ENCODE measurements around the gene FAM221B. TPM values are rescaled to one million over a fixed set of nuclear protein-coding genes. Genes with fewer than 3 reads are reported as not detected.

FAM221B gene
- total RNA-seq, 4 donors from 2014 or later = 0.14 TPM; not detected in 3

DNA sequence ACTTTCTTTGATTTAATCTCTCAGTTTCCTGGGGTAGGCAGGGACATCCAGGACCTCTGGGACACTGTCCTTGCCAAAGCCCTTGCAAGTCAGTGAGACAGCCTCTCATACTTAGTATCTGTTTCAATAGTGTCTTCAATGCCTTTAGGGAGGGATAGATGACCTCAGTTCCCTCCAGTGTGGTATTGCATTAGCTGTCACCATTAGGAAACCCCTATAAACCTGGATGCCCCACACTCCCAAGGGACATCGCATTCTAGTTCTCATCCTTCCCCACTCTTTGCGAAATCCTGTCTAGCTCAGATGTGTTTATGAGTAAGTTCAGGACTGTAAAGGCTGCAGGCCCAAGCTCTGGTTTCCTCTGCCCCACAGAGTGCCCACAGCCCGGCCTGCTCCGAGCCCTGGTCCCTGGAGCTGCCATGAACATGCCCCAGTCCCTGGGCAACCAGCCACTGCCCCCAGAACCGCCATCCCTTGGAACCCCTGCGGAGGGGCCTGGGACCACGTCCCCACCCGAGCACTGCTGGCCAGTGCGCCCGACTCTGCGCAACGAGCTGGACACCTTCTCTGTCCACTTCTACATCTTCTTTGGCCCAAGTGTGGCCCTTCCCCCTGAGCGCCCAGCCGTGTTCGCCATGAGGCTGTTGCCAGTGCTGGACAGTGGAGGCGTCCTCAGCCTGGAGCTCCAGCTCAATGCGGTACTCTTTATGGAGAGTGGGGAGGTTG is 13.7 kb upstream of the FAM221B start:
- WGBS, 2 donors (ENCODE audit: low coverage in 1 of 2) = 89 to 100% methylated on average over 2 to 17 of the region's 17 CpGs
- no peak overlapping the region for H3K27ac ChIP-seq
- no peaks in the 10 kb centered on the region for H3K27me3 ChIP-seq
- no peaks in the 10 kb centered on the region for H3K36me3 ChIP-seq
- in situ Hi-C loops (cut with MboI; ENCODE audit: low pct_ligation_motif_present in 1 of 4, low pct_unique_long_range_greater_than_20kb in 1 of 4, low sequenced_read_pairs in 3 of 4) = no loop called here
- no peak overlapping the region for H3K4me3 ChIP-seq
- no peak for DNase-seq
- TF ChIP-seq POLR2A (IDR thresholded peaks at IDR 0.05) = no peak
- TF ChIP-seq, protein P1, sequence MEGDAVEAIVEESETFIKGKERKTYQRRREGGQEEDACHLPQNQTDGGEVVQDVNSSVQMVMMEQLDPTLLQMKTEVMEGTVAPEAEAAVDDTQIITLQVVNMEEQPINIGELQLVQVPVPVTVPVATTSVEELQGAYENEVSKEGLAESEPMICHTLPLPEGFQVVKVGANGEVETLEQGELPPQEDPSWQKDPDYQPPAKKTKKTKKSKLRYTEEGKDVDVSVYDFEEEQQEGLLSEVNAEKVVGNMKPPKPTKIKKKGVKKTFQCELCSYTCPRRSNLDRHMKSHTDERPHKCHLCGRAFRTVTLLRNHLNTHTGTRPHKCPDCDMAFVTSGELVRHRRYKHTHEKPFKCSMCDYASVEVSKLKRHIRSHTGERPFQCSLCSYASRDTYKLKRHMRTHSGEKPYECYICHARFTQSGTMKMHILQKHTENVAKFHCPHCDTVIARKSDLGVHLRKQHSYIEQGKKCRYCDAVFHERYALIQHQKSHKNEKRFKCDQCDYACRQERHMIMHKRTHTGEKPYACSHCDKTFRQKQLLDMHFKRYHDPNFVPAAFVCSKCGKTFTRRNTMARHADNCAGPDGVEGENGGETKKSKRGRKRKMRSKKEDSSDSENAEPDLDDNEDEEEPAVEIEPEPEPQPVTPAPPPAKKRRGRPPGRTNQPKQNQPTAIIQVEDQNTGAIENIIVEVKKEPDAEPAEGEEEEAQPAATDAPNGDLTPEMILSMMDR (IDR thresholded peaks at IDR 0.05) = no peak
- TF ChIP-seq EP300 (IDR thresholded peaks at IDR 0.05; ENCODE audit: low read depth) = no peak
- no peak for TF ChIP-seq POLR2AphosphoS5 (IDR thresholded peaks at IDR 0.05)
- no peaks in the 10 kb centered on the region for H3K9me3 ChIP-seq
- intact Hi-C loops (cut with DNase I; ENCODE audit: low total_unique reads) = no loop called here
- H3K4me1 ChIP-seq = peaks cover 11 to 25% (median 15%) of the 10 kb centered on the region in 4 donors

DNA sequence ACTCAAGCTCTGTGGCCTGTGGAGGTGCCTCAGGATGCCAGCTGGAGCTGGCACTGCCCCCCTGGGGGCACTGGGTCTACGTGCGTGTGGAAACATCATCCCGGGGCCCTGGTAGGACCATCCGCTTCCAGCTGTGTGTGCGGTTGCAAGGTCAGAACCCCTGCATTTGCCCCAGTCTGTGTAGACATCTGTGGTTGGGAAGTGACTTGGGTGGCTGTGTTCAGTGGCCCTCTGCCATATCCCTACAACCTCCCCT is 13.0 kb upstream of the FAM221B start:
- H3K4me1 ChIP-seq = peaks cover 11 to 25% (median 14%) of the 10 kb centered on the region in 4 donors
- no peaks in the 10 kb centered on the region for H3K9me3 ChIP-seq
- in situ Hi-C loops (cut with MboI; ENCODE audit: low pct_ligation_motif_present in 1 of 4, low pct_unique_long_range_greater_than_20kb in 1 of 4, low sequenced_read_pairs in 3 of 4) (no loop called here), intact Hi-C loops (cut with DNase I; ENCODE audit: low total_unique reads) (no loop called here)
- H3K36me3 ChIP-seq = no peaks in the 10 kb centered on the region
- H3K4me3 ChIP-seq = no peak overlapping the region
- H3K27ac ChIP-seq = no peak overlapping the region
- 90% methylated on average over 5 of the region's 5 CpGs; no CpG with 5 or more reads in 1 of the 2 donors for WGBS, 2 donors (ENCODE audit: low coverage in 1 of 2)
- H3K27me3 ChIP-seq = no peaks in the 10 kb centered on the region
- TF ChIP-seq, protein P1 (IDR thresholded peaks at IDR 0.05) = no peak
- no peak for TF ChIP-seq POLR2AphosphoS5 (IDR thresholded peaks at IDR 0.05)
- TF ChIP-seq POLR2A (IDR thresholded peaks at IDR 0.05) = no peak
- TF ChIP-seq EP300 (IDR thresholded peaks at IDR 0.05; ENCODE audit: low read depth) = no peak
- no peak for DNase-seq

DNA sequence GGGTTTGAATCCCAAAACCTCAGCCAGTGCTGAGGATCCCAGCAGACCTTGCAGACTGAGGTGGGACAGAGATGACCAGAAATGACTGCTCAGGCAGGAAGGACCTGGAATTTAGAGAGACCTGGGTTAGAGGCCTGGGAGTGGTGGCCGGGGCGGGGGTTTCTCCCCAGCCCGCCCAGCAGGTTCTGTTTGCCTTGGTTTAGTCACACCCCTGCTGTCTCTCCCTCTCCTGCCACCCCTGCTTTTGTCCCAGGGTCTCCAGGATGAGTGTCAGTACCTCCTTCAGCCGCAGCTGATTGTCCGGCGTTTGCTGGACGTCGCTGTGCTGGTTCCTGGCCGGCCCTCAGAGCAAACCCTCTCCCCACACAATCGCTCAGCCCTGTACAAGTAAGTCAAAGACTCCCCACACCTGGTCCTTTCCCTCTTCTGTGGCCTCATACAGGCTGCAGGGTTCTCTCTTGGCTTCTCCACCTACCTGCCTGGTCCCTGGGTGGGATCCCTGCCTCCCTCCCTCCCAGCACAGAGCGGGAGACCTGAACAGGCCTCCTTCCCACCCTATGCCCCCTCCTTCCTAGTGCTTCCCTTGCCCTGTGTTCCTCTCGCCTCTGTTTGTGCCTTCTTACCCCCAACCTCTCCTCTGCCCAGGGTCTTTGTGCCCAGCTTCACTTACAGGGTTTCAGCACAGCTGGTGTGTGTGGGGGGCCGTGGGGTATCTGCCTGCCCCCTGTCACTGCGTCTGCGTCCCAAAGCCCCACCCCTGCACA is 12.5 kb upstream of the FAM221B start:
- no peak for TF ChIP-seq EP300 (IDR thresholded peaks at IDR 0.05; ENCODE audit: low read depth)
- no peak for TF ChIP-seq POLR2AphosphoS5 (IDR thresholded peaks at IDR 0.05)
- TF ChIP-seq, protein P1 (IDR thresholded peaks at IDR 0.05) = no peak
- TF ChIP-seq POLR2A (IDR thresholded peaks at IDR 0.05) = no peak
- Histone ChIP-seq H3K27ac (no peak overlapping the region), H3K36me3 (no peaks in the 10 kb centered on the region), H3K27me3 (no peaks in the 10 kb centered on the region), H3K9me3 (no peaks in the 10 kb centered on the region), H3K4me1 (peaks cover 11 to 29% (median 15%) of the 10 kb centered on the region in 4 donors), H3K4me3 (no peak overlapping the region)
- in situ Hi-C loops (cut with MboI; ENCODE audit: low pct_ligation_motif_present in 1 of 4, low pct_unique_long_range_greater_than_20kb in 1 of 4, low sequenced_read_pairs in 3 of 4) (no loop called here), intact Hi-C loops (cut with DNase I; ENCODE audit: low total_unique reads) (no loop called here)
- 80 to 93% methylated on average over 1 to 15 of the region's 15 CpGs for WGBS, 2 donors (ENCODE audit: low coverage in 1 of 2)
- DNase-seq = no peak

DNA sequence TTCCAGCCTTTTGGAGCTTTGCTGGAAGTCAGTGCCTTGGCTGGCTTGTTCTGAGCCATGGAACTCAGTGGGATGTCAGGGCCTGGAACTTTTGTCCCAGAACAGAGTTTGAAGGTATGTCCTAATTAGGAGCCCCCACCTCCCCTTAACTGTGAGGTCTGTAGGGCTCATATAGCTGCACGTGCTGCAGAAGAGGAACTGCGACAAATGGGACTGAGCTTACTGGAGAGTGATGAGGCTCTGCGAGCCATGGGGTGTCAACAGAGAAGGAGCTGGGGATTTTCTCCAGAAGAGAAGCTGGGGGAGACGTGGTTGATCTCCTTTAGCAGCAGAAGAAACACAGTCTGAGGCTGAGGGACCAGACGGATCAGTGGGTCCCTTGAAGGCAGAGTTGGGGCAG is 11.4 kb upstream of the FAM221B start:
- Histone ChIP-seq H3K27ac (no peak overlapping the region), H3K36me3 (no peaks in the 10 kb centered on the region), H3K9me3 (no peaks in the 10 kb centered on the region), H3K27me3 (no peaks in the 10 kb centered on the region), H3K4me1 (peaks cover 4 to 29% (median 22%) of the 10 kb centered on the region in 4 donors), H3K4me3 (no peak overlapping the region)
- no peak for DNase-seq
- WGBS, 2 donors (ENCODE audit: low coverage in 1 of 2) = 88 to 100% methylated on average over 2 to 5 of the region's 5 CpGs
- intact Hi-C loops (cut with DNase I; ENCODE audit: low total_unique reads) (no loop called here), in situ Hi-C loops (cut with MboI; ENCODE audit: low pct_ligation_motif_present in 1 of 4, low pct_unique_long_range_greater_than_20kb in 1 of 4, low sequenced_read_pairs in 3 of 4) (no loop called here)
- TF ChIP-seq EP300 (IDR thresholded peaks at IDR 0.05; ENCODE audit: low read depth) (no peak), POLR2AphosphoS5 (IDR thresholded peaks at IDR 0.05) (no peak), POLR2A (IDR thresholded peaks at IDR 0.05) (no peak)
- TF ChIP-seq, protein P1 (IDR thresholded peaks at IDR 0.05) = no peak

Measured in transverse colon (tissue), 4 donors.